Measurements from ENCODE around the gene MTFMT.

DNA sequence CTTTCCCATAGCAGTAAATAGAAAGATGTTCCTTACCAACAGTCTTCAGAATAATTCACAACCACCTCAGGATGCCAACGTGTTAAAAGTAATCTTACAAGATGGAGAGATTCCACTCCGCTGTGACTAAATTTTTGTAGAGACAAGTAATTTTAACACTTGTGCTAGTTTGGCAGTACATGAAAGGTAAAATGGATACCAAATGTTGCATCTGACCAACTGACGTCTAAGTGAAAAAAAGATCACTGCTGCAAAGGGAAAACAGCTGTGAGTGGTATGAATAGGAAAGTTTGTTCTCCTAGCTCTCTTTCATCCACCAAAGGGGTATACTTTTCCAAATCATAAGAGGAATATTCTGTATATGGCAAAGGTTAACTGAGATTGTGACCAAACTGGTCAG, 42.3 kb downstream of the MTFMT start:
- no peak for TF ChIP-seq POLR2A (IDR thresholded peaks at IDR 0.05)
- TF ChIP-seq, protein P1, sequence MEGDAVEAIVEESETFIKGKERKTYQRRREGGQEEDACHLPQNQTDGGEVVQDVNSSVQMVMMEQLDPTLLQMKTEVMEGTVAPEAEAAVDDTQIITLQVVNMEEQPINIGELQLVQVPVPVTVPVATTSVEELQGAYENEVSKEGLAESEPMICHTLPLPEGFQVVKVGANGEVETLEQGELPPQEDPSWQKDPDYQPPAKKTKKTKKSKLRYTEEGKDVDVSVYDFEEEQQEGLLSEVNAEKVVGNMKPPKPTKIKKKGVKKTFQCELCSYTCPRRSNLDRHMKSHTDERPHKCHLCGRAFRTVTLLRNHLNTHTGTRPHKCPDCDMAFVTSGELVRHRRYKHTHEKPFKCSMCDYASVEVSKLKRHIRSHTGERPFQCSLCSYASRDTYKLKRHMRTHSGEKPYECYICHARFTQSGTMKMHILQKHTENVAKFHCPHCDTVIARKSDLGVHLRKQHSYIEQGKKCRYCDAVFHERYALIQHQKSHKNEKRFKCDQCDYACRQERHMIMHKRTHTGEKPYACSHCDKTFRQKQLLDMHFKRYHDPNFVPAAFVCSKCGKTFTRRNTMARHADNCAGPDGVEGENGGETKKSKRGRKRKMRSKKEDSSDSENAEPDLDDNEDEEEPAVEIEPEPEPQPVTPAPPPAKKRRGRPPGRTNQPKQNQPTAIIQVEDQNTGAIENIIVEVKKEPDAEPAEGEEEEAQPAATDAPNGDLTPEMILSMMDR (IDR thresholded peaks at IDR 0.05) = no peak

All from adrenal gland (tissue), 5 donors.